Colonic mucosa (tissue), 4 donors: ENCODE measurements around the gene EXOSC5. TPM values are rescaled to one million over a fixed set of nuclear protein-coding genes. Genes with fewer than 3 reads are reported as not detected.
A peak's percentile ranks its signal among the peaks of the same experiment; 100 is the strongest.

ENCODE experiments used
- DNase-seq: peaks from one replicate; pipeline ENCODE4 v3.0.0-alpha.2; 2020
- H3K27ac ChIP-seq: fragments of 200-600 bp; one replicate; pipeline ENCODE4 v1.8.0; 2021
- H3K27me3 ChIP-seq: fragments of 200-600 bp; one replicate; pipeline ENCODE4 v1.8.0; 2021
- H3K36me3 ChIP-seq: fragments of 200-600 bp; one replicate; pipeline ENCODE4 v1.8.0; 2021
- H3K4me1 ChIP-seq: fragments of 200-600 bp; one replicate; pipeline ENCODE4 v1.8.0; 2021; ENCODE audit warnings: mild to moderate bottlenecking
- H3K4me3 ChIP-seq: fragments of 200-600 bp; one replicate; pipeline ENCODE4 v1.8.0; 2021
- H3K9ac ChIP-seq, 2 donors: one replicate each; pipeline ENCODE4 v1.7.0; 2013; ENCODE audit warnings: control low read depth in 2 of 2, low read depth in 2 of 2, low read length in 2 of 2
- H3K9me3 ChIP-seq: fragments of 200-600 bp; one replicate; pipeline ENCODE4 v1.8.0; 2021
- intact Hi-C: fragments of 100-400 bp; cut with DNase I; formaldehyde crosslinking; loops from one replicate; pipeline ENCODE4 v1.14.1; 2022
- total RNA-seq, 2 donors: library from RNA; stranded (reverse); fragmentation: NEBNext Ultra II Directional in 1 of 2; extraction: Animal tissue kit (Norgen Biotek cat#: 25700) in 1 of 2; gene quantifications; one replicate each; pipeline ENCODE4 v1.2.1, GENCODE V29; 2021
- TF ChIP-seq, protein P1 (sequence below): fragments of 200-600 bp; IDR thresholded peaks from one replicate; pipeline ENCODE4 v1.8.0; 2022; ENCODE audit warnings: antibody characterized with exemption, mild to moderate bottlenecking
- donor health status: healthy.
- donor health status: DM: no; HTN: no; CAD: no.
- donor health status: DM: no; HTN: no; CAD: no.

Gene EXOSC5
- total RNA-seq, 2 donors from 2014 or later = 11.5 to 33.5 TPM

DNA sequence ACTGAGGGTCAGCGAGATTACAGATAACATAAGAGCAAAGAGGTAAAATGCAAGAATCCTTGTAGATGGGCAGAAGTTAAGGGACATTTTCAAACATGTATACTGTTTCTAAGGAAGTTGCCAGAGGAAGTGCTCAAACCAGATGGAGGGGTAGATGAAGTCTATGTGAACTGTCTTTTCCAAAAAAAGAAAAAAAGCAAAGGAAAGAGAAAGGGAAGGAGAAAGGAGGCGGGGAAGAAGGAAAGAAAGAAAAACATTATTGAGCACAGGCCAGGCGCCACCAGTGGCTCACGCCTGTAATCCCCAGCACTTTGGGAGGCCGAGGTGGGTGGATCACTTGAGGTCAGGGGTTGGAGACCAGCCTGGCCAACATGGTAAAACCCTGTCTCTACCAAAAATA lies 37.3 kb upstream of the EXOSC5 start:
- intact Hi-C loops = loop anchor here (5.0 to 10.0 kb wide), 2 partner anchors 37 to 110 kb away; partner anchors contain the start of genes BCKDHA and EXOSC5
- no peak overlapping the region for H3K9ac ChIP-seq
- H3K4me3 ChIP-seq = no peak overlapping the region
- no peaks in the 10 kb centered on the region for H3K9me3 ChIP-seq
- TF ChIP-seq, protein P1, sequence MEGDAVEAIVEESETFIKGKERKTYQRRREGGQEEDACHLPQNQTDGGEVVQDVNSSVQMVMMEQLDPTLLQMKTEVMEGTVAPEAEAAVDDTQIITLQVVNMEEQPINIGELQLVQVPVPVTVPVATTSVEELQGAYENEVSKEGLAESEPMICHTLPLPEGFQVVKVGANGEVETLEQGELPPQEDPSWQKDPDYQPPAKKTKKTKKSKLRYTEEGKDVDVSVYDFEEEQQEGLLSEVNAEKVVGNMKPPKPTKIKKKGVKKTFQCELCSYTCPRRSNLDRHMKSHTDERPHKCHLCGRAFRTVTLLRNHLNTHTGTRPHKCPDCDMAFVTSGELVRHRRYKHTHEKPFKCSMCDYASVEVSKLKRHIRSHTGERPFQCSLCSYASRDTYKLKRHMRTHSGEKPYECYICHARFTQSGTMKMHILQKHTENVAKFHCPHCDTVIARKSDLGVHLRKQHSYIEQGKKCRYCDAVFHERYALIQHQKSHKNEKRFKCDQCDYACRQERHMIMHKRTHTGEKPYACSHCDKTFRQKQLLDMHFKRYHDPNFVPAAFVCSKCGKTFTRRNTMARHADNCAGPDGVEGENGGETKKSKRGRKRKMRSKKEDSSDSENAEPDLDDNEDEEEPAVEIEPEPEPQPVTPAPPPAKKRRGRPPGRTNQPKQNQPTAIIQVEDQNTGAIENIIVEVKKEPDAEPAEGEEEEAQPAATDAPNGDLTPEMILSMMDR = no peak
- H3K36me3 ChIP-seq = no peaks in the 10 kb centered on the region
- peaks cover 3% of the 10 kb centered on the region for H3K4me1 ChIP-seq
- H3K27me3 ChIP-seq = no peaks in the 10 kb centered on the region
- no peak overlapping the region for H3K27ac ChIP-seq
- DNase-seq = no peak

DNA sequence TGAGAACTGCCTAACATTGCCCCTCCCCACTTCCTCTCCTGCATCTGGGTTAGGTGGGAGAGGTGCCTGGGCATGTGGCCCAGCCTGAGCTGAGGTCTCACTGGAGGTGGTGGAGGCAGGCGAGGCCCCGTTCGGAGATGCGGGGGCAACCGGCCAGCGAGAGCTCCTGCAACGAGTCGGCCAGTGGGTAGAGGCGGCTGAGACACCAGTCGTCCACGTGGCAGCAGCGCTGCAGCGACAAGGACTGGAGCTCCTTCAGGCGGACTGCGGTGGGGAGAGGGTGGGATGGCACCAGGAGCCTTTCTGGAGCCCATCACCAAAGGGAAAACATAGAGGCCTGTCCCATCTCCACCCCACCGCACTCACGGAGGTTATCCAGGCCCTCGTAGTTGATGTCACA lies 36.0 kb upstream of the EXOSC5 start:
- Histone ChIP-seq H3K36me3 (no peaks in the 10 kb centered on the region), H3K9ac (no peak overlapping the region), H3K27me3 (no peaks in the 10 kb centered on the region), H3K4me3 (no peak overlapping the region), H3K4me1 (no peaks in the 10 kb centered on the region), H3K27ac (no peak overlapping the region), H3K9me3 (no peaks in the 10 kb centered on the region)
- no peak for DNase-seq
- intact Hi-C loops = loop anchor here (5.0 to 10.0 kb wide), 2 partner anchors 36 to 108 kb away; partner anchors contain the start of genes BCKDHA and EXOSC5
- TF ChIP-seq, protein P1 = no peak

DNA sequence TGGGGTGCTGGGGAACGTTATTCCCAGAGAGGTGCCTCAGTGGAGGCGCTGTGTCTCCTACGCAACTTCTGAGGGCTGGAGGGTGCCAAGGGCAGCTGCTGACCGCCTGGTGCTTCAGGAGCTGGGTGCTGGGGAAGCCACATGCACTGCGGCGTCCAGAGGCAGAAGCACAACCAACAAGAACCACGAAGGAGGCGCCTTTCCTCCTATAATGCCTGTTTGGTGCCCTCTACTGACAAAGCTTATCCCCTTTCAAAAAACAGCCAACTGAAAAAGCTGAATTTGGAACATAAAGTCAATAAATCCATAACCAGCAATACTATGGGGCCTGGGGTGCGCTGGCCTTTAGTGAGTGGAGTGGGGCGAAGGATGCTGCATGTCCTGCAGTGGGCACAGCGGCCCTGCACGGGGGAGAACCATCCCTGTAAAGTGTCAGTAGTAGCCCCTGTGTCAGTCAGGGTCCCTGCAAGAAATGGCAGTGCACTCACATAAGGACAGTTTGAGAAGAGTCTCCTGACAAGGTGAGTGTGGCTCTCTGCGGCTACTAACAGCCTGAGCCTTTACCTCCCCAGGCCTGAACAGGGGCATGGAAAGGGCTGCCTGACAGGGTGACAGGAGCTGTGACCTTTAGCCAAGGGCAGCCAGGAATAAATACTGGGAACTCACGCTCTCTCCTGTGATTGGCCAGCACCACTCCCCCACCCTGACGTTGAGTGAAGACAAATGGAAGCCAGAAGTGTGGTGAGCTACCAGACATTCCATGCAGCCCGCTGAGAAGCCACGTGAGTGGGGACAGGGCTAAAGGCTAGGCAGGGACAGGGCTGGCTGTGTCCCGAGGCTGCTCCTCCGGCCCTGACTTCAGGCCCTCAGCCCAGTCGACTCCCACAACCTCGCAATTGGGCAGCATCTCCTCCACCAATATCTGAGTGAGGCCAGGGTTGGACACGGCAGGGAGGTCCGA lies 34.5 kb upstream of the EXOSC5 start:
- Histone ChIP-seq H3K9ac (no peak overlapping the region), H3K27ac (no peak overlapping the region), H3K4me1 (no peaks in the 10 kb centered on the region), H3K27me3 (no peaks in the 10 kb centered on the region), H3K4me3 (no peak overlapping the region), H3K36me3 (no peaks in the 10 kb centered on the region), H3K9me3 (no peaks in the 10 kb centered on the region)
- intact Hi-C loops = loop anchor here (5.0 to 10.0 kb wide), 2 partner anchors 34 to 107 kb away; partner anchors contain the start of genes BCKDHA and EXOSC5
- TF ChIP-seq, protein P1 = peak; percentile 15
- DNase-seq = no peak

DNA sequence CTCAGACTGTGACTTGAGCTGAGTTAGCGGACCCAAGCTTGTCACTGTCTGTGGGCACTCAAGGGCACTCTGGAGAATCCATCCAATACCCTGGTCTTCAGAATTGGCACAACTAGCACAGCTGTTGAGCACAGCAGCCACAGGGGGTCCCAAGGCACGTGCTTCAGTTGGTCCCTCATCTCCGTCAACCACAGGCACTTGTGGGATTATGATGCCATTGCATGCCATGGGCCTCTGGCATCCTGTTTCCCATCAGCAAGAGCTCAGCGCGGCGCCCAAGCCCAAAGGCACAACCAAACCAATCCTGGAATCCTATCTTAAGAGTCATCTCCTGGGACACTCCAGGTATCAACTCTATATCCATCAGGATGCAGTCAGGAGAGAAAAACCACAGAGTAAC lies 33.8 kb upstream of the EXOSC5 start:
- Histone ChIP-seq H3K4me1 (no peaks in the 10 kb centered on the region), H3K36me3 (no peaks in the 10 kb centered on the region), H3K9ac (no peak overlapping the region), H3K4me3 (no peak overlapping the region), H3K9me3 (no peaks in the 10 kb centered on the region), H3K27ac (no peak overlapping the region), H3K27me3 (no peaks in the 10 kb centered on the region)
- no peak for DNase-seq
- TF ChIP-seq, protein P1 = no peak
- intact Hi-C loops = loop anchor here (5.0 to 10.0 kb wide), 2 partner anchors 34 to 106 kb away; partner anchors contain the start of genes BCKDHA and EXOSC5

DNA sequence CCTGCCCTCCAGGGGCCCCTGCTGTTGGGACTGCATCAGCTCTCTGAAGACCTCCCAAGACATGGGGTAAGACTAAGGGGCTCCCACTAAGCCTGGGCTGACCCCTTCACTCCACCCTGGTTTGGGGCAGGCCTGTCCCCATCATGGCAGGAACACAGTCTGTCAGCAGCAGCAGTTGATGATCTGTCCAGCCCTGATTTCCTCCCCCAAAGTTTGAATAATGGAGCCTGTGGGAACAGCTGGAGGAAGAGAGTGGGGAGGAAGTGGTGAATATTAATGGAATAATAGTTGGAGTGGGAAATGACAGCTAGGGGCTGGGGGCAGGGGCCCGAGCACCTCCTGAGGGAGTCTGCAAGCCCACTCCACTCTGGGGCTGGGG lies 31.3 kb upstream of the EXOSC5 start:
- Histone ChIP-seq H3K9ac (peak overlapping the region; percentile 54 to 99), H3K27me3 (no peaks in the 10 kb centered on the region), H3K4me1 (no peaks in the 10 kb centered on the region), H3K9me3 (no peaks in the 10 kb centered on the region), H3K27ac (peak overlapping the region; percentile 76), H3K4me3 (peak overlapping the region; percentile 57), H3K36me3 (no peaks in the 10 kb centered on the region)
- intact Hi-C loops = no loop called here
- TF ChIP-seq, protein P1 = no peak
- DNase-seq = no peak
